OCI-LY7 (cell line): Measurements from ENCODE around the gene PRKCA. TPM values are rescaled to one million over a fixed set of nuclear protein-coding genes. Genes with fewer than 3 reads are reported as not detected.

Source experiments
- BruUV-seq: library from RNA; stranded (reverse); fragments of 400-500 nt; replicated peaks from 2 replicates; lab custom pipeline; 2021; lab: Mats Ljungman, UMichigan
- CTCF ChIA-PET: fragments of 300-600 bp; sonication (Branson Sonifier 250); formaldehyde crosslinking; loops from one replicate; lab custom pipeline; 2022; ENCODE audit warnings: antibody characterized with exemption; ENCODE audit not compliant: unreplicated experiment; lab: Charles Lee
- POLR2A ChIA-PET: fragments of 300-600 bp; sonication (Branson Sonifier 250); formaldehyde crosslinking; loops from one replicate; lab custom pipeline; 2022; ENCODE audit warnings: antibody characterized with exemption; lab: Charles Lee
- DNase-seq: peaks from one replicate; pipeline ENCODE4 v3.0.0-alpha.2; 2015; ENCODE audit warnings: low spot score
- H2AFZ ChIP-seq: fragments of 200-600 bp; sonication (generic), shearing (Covaris generic); 2 replicates; pipeline ENCODE4 v1.6.1; 2014; ENCODE audit warnings: mild to moderate bottlenecking, antibody characterized with exemption, low read length, moderate library complexity
- H3K27ac ChIP-seq: fragments of 200-600 bp; sonication (generic); 2 replicates; pipeline ENCODE4 v1.5.1; 2014; ENCODE audit warnings: mixed run types, low read depth, mild to moderate bottlenecking, moderate library complexity, low read length, inconsistent platforms; ENCODE audit not compliant: poor library complexity, severe bottlenecking
- H3K36me3 ChIP-seq: fragments of 200-600 bp; sonication (generic); 2 replicates; pipeline ENCODE4 v1.6.1; 2014; ENCODE audit warnings: mild to moderate bottlenecking, antibody characterized with exemption, low read length, moderate library complexity, mixed read lengths; ENCODE audit not compliant: insufficient read depth
- H3K4me1 ChIP-seq: fragments of 200-600 bp; sonication (generic); 2 replicates; pipeline ENCODE4 v1.5.1; 2014; ENCODE audit warnings: mild to moderate bottlenecking, low read length; ENCODE audit not compliant: insufficient read depth, poor library complexity, severe bottlenecking
- H3K4me2 ChIP-seq: fragments of 200-600 bp; sonication (generic); 2 replicates; pipeline ENCODE4 v1.6.1; 2014; ENCODE audit warnings: mild to moderate bottlenecking, low read length
- H3K4me3 ChIP-seq: fragments of 200-600 bp; sonication (generic); 2 replicates; pipeline ENCODE4 v1.5.1; 2014; ENCODE audit warnings: mild to moderate bottlenecking, low read depth, low read length; ENCODE audit not compliant: poor library complexity, severe bottlenecking
- H3K79me2 ChIP-seq: fragments of 200-600 bp; sonication (generic); 2 replicates; pipeline ENCODE4 v1.6.1; 2016; ENCODE audit warnings: low read depth, mild to moderate bottlenecking, low read length, moderate library complexity, mixed read lengths; ENCODE audit not compliant: insufficient read depth
- H3K9me2 ChIP-seq: fragments of 200-600 bp; sonication (generic); 2 replicates; pipeline ENCODE4 v1.6.1; 2016; ENCODE audit warnings: mild to moderate bottlenecking, low read length, mixed read lengths; ENCODE audit not compliant: insufficient read depth
- H3K9me3 ChIP-seq: fragments of 200-600 bp; sonication (generic); 2 replicates; pipeline ENCODE4 v1.6.1; 2014; ENCODE audit warnings: mild to moderate bottlenecking, mixed run types, low read length, mixed read lengths
- H4K20me1 ChIP-seq: fragments of 200-600 bp; sonication (generic); 2 replicates; pipeline ENCODE4 v1.6.1; 2014; ENCODE audit warnings: mild to moderate bottlenecking, antibody characterized with exemption, low read length, moderate library complexity, mixed read lengths; ENCODE audit not compliant: insufficient read depth
- EZH2phosphoT487 ChIP-seq: fragments of 200-600 bp; sonication (generic); IDR thresholded peaks from 2 replicates; pipeline ENCODE4 v1.6.1; 2018; ENCODE audit warnings: low read depth, borderline replicate concordance, mild to moderate bottlenecking, mixed run types, antibody characterized with exemption, low read length, moderate library complexity, mixed read lengths
- intact Hi-C: fragments of 100-400 bp; cut with micrococcal nuclease; formaldehyde crosslinking; loops from one replicate; pipeline ENCODE4 v1.10.0; 2022; ENCODE audit not compliant: unreplicated experiment
- total RNA-seq, 2 experiments: library from RNA; depleted of rRNA in 1 of 2; stranded (reverse); fragments of >200 nt in 1 of 2; shearing (Covaris generic) in 1 of 2; gene quantifications; 2 replicates each; pipeline ENCODE4 v1.2.3, GENCODE V29; 2014 to 2022
- TF ChIP-seq, protein P1 (sequence below): fragments of 200-600 bp; sonication (generic); conservative IDR thresholded peaks from 2 replicates; pipeline ENCODE4 v1.5.1; 2014; ENCODE audit warnings: mild to moderate bottlenecking, antibody characterized with exemption, low read length, moderate library complexity, mixed read lengths

The PRKCA gene
- total RNA-seq, 2 experiments from 2014 or later = 6.6 to 32.1 TPM

DNA sequence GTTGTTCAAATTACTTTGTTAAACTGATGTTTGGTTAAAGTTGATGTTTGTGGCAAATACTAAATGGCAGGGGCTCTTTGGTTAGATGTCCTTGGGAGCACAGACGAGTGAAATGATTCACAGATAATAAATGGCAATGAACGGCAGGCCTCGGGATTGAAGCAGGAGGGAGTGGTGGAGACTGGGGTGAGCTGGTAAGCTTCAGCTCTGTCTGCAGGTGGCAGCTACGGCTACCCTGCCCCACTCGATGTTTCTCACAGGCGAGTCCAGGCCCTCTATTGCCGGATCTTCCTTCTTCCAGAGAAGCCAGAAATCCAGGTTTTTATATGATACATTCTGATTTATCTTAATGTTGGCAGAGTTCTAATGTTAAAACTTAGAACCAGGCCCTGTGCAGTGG, 387.8 kb downstream of the PRKCA start:
- H3K4me1 ChIP-seq = peaks cover 45% of the 10 kb centered on the region
- no peak for DNase-seq
- TF ChIP-seq, protein P1, sequence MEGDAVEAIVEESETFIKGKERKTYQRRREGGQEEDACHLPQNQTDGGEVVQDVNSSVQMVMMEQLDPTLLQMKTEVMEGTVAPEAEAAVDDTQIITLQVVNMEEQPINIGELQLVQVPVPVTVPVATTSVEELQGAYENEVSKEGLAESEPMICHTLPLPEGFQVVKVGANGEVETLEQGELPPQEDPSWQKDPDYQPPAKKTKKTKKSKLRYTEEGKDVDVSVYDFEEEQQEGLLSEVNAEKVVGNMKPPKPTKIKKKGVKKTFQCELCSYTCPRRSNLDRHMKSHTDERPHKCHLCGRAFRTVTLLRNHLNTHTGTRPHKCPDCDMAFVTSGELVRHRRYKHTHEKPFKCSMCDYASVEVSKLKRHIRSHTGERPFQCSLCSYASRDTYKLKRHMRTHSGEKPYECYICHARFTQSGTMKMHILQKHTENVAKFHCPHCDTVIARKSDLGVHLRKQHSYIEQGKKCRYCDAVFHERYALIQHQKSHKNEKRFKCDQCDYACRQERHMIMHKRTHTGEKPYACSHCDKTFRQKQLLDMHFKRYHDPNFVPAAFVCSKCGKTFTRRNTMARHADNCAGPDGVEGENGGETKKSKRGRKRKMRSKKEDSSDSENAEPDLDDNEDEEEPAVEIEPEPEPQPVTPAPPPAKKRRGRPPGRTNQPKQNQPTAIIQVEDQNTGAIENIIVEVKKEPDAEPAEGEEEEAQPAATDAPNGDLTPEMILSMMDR = no peak
- TF ChIP-seq EZH2phosphoT487 = no peak
- H3K27ac ChIP-seq = peak overlapping the region; percentile 66
- no TSS peak for BruUV-seq
- peak overlapping the region; percentile 80; the same call in 1 of the 2 replicates for H2AFZ ChIP-seq
- ChIA-PET POLR2A (interaction anchor here (0.6 to 2.2 kb wide), 4 partner anchors 13 to 227 kb away, joined by 3 to 7 read pairs (median 6); no protein-coding TSS in a partner anchor), CTCF (no interaction called here)
- no peaks in the 10 kb centered on the region for H4K20me1 ChIP-seq
- intact Hi-C loops = no loop called here
- no peaks in the 10 kb centered on the region for H3K36me3 ChIP-seq
- no peak overlapping the region for H3K4me3 ChIP-seq
- no peaks in the 10 kb centered on the region for H3K9me3 ChIP-seq
- H3K4me2 ChIP-seq = peak overlapping the region; percentile 52
- no peaks in the 10 kb centered on the region for H3K79me2 ChIP-seq
- H3K9me2 ChIP-seq = no peaks in the 10 kb centered on the region

DNA sequence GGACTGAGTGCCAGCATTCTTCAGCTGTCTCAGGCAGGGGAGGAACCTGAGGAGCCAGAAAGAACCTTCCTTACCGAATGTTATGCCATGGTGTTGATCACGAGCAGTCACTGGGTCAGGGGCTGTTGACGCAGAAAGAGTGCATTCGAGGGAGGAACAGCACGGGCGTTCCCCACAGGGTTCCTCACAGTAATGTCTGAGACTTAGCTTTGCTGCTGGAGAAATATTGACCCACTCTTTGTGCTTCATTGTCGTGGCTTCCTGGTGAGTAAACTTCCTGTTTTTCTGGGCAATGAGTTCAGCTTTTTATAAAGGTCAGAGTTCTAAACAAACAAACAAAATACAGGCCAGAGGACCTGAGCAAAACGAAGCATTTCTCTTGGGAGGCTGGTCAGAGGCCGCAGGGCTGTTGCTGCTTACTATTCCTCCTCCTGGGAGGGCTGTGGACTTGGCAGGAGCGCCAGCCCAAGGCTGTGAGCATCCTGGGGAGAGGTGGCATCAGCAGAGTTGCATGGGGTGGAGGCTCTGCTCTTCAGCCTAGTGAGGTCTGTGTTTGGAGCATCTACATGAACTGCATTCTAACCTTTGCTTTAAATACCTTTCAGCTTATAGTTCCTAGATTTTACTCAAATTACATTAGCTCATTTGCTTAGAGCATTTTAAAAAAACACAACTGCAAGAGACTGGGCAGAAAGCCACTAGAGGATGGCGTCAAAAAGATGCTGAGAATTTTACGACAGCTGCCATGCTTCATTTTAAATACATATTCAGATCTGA, 389.4 kb downstream of the PRKCA start:
- H3K4me1 ChIP-seq = peaks cover 45% of the 10 kb centered on the region
- peak overlapping the region; percentile 11 for H3K4me3 ChIP-seq
- no peaks in the 10 kb centered on the region for H3K79me2 ChIP-seq
- H3K36me3 ChIP-seq = no peaks in the 10 kb centered on the region
- ChIA-PET POLR2A (interaction anchor here (0.6 to 0.7 kb wide), 2 partner anchors 13 to 14 kb away, joined by 3 to 4 read pairs; no protein-coding TSS in a partner anchor), CTCF (no interaction called here)
- peak overlapping the region; percentile 86 for H2AFZ ChIP-seq
- no peak for TF ChIP-seq EZH2phosphoT487
- TF ChIP-seq, protein P1 = no peak
- no peaks in the 10 kb centered on the region for H3K9me2 ChIP-seq
- DNase-seq = no peak
- intact Hi-C loops = no loop called here
- no peaks in the 10 kb centered on the region for H4K20me1 ChIP-seq
- peak overlapping the region; percentile 17 for H3K27ac ChIP-seq
- BruUV-seq = no TSS peak
- no peaks in the 10 kb centered on the region for H3K9me3 ChIP-seq
- peak overlapping the region; percentile 55 for H3K4me2 ChIP-seq

DNA sequence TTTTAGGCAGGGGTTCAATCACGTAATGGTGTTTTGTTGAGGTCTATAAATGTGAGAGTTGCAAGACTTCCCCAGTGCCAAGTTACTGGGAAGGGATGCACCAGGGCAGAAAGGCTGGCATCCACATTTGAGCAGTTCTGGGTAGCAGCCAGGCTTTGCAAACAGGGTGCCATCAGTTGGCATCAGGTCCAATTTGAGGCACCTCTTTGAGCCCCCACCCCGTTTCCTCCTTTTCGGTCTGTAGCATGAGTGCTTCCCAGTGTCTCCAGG, 389.9 kb downstream of the PRKCA start:
- POLR2A ChIA-PET = interaction anchor here (0.7 kb wide), 1 partner anchor 12 kb away, joined by 3 read pairs; no protein-coding TSS in a partner anchor
- no peaks in the 10 kb centered on the region for H3K36me3 ChIP-seq
- H3K79me2 ChIP-seq = no peaks in the 10 kb centered on the region
- H4K20me1 ChIP-seq = no peaks in the 10 kb centered on the region
- no peak overlapping the region for H3K4me3 ChIP-seq
- no peak overlapping the region for H3K4me2 ChIP-seq
- no peak for TF ChIP-seq EZH2phosphoT487
- TF ChIP-seq, protein P1 = no peak
- CTCF ChIA-PET = no interaction called here
- DNase-seq = no peak
- H2AFZ ChIP-seq = peak overlapping the region; percentile 86; the same call in 1 of the 2 replicates
- no peaks in the 10 kb centered on the region for H3K9me2 ChIP-seq
- BruUV-seq = no TSS peak
- no peak overlapping the region for H3K27ac ChIP-seq
- intact Hi-C loops = no loop called here
- H3K9me3 ChIP-seq = no peaks in the 10 kb centered on the region
- peaks cover 45% of the 10 kb centered on the region for H3K4me1 ChIP-seq
